ENCODE measurements around the gene ZNF175. TPM values are rescaled to one million over a fixed set of nuclear protein-coding genes. Genes with fewer than 3 reads are reported as not detected.

Gene ZNF175
- total and polyA plus RNA-seq, 2 experiments from 2014 or later = 2.3 to 6.3 TPM

- TF ChIP-seq ZNF462 (CRISPR knock-in tag; IDR thresholded peaks at IDR 0.05) (no peak), ZNF331 (CRISPR knock-in tag; IDR thresholded peaks at IDR 0.05; ENCODE audit: low read depth) (no peak), EZH2 (IDR thresholded peaks at IDR 0.05; ENCODE audit: low read depth, unreplicated experiment) (no peak), STAT1 (IDR thresholded peaks at IDR 0.05; ENCODE audit: unreplicated experiment) (no peak)
Observed at GRCh38 chr19:51593138-51593890, 22.2 kb downstream of the ZNF175 start (continued).

DNA sequence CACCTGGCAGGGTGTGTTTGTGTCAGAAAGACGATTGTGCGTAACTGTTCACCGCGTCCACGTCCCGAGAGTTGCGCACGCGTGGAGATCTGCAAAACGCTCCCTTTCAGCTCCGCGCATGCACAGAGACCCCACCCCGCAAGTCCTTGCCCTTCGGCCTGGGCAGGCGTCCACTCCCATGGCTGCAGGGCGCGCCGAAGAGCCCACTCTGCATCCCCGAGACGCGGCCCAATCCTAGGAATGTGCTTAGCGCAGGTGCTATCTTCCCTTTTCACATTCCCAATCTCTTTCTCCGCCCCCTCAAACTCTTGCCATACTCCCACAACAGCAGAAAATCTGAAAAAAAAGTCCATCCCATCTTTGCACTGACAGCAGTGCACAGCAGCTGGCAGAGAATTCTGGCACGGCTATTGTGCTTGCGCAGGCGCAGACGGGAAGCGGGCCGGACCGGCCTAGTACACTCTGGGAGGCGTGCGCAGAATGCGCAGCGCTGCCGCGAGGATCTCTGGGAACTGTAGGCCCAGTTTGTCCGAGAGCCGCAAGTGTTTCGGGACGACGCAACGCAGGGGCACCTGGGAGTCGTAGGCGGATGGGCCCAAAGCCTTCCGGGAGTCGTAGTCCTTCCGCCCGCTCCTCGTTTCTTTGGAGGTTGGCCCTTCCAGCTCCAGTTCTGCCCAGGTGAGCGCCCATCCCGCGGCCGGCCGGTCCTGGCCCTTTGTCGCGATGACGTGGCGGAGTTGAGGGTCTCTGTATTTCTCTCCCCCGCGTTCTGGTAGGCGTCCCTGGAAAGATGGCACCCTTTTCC lies 23.1 kb downstream of the ZNF175 start:
- Histone ChIP-seq H3K79me2 (replicated peaks; ENCODE audit: insufficient read depth) (no peaks in the 10 kb centered on the region), H3K4me2 (peak overlapping the region; percentile 88), H3F3A (replicated peaks; ENCODE audit: low read depth) (no peaks in the 10 kb centered on the region), H3K4me1 (ENCODE audit: insufficient read depth) (peaks cover 6% of the 10 kb centered on the region; the same call in 1 of the 2 replicates), H3K27ac (ENCODE audit: low read depth) (no peak overlapping the region), H3K4me3 (peak overlapping the region; percentile 83), H3K27me3 (ENCODE audit: insufficient read depth) (peaks cover 3% of the 10 kb centered on the region; the same call in 1 of the 2 replicates), H4K20me1 (replicated peaks; ENCODE audit: insufficient read depth) (no peaks in the 10 kb centered on the region), H2AFZ (peak overlapping the region; percentile 100), H3K9me2 (ENCODE audit: insufficient read depth) (no peaks in the 10 kb centered on the region), H3K36me3 (ENCODE audit: insufficient read depth) (no peaks in the 10 kb centered on the region)
- peak; percentile 99 for ATAC-seq
- Mint-ChIP-seq H3K36me3 (ENCODE audit: low read depth) (peaks cover 7% of the 10 kb centered on the region), H3K4me1 (peaks cover 10% of the 10 kb centered on the region), H3K27me3 (ENCODE audit: insufficient read depth, low read depth, poor library complexity) (peaks cover 14% of the 10 kb centered on the region), H3K27ac (no peak overlapping the region), H3K9me3 (peaks cover 39% of the 10 kb centered on the region), H3K4me3 (peak overlapping the region; percentile 91)
- TF ChIP-seq CREB1 (CRISPR knock-in tag; IDR thresholded peaks at IDR 0.05; ENCODE audit: low read depth) (peak; percentile 86), ETS1 (IDR thresholded peaks at IDR 0.05) (peak; percentile 99), POLR2AphosphoS5 (IDR thresholded peaks at IDR 0.05; ENCODE audit: low read depth) (peak; percentile 63), ZNF331 (CRISPR knock-in tag; IDR thresholded peaks at IDR 0.05; ENCODE audit: low read depth) (no peak)
- peak; percentile 99 for DNase-seq (ENCODE audit: low spot score)
